ENCODE data around the gene BRSK2.
"Not testable (repeated sequence)": the region's sequence is repeated elsewhere in the genome, so short reads cannot be mapped to it uniquely, and the experiment has no call there.

Gene BRSK2

GRCh38 chr11:1345737-1346513, 43.8 kb upstream of the BRSK2 start:
- TF ChIP-seq, protein P1, sequence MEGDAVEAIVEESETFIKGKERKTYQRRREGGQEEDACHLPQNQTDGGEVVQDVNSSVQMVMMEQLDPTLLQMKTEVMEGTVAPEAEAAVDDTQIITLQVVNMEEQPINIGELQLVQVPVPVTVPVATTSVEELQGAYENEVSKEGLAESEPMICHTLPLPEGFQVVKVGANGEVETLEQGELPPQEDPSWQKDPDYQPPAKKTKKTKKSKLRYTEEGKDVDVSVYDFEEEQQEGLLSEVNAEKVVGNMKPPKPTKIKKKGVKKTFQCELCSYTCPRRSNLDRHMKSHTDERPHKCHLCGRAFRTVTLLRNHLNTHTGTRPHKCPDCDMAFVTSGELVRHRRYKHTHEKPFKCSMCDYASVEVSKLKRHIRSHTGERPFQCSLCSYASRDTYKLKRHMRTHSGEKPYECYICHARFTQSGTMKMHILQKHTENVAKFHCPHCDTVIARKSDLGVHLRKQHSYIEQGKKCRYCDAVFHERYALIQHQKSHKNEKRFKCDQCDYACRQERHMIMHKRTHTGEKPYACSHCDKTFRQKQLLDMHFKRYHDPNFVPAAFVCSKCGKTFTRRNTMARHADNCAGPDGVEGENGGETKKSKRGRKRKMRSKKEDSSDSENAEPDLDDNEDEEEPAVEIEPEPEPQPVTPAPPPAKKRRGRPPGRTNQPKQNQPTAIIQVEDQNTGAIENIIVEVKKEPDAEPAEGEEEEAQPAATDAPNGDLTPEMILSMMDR (IDR thresholded peaks at IDR 0.05), result no peak
- Histone ChIP-seq H3K4me3 (no peak overlapping the region), H3K27ac (no peak overlapping the region)
- DNase-seq (ENCODE audit: low spot score), result no peak

DNA sequence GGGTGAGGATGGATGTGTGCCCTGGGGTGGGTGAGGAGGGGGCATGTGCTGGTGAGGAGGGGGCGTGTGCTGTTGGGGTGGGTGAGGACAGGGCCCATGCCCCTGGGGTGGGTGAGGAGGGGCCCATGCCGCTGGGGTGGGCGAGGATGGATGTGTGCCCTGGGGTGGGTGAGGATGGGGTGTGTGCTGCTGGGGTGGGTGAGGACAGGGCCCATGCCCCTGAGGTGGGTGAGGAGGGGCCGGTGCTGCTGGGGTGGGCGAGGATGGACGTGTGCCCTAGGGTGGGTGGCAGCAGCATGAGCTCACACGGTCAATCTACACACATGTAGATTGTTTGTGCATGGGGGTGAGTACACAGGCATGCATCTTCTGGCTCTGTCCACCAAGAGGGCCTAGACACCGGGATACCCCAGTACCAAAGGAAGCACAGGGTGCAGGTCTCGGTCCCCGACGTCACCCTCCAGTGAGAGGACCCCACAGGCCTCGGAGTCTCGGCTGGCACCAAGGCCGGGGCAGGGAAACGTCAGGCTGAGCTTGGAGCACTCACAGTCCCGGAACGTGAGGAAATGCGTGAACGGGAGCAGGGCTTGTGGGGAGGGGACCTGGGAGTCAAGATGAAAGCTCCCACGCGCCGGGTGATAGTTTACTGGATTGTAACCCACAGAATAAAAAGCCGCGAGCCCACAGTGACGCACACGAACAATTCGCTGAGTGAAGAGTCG, 42.9 kb upstream of the BRSK2 start:
- DNase-seq (ENCODE audit: low spot score), result no peak
- Histone ChIP-seq H3K27ac (no peak overlapping the region), H3K4me3 (no peak overlapping the region)
- TF ChIP-seq, protein P1 (IDR thresholded peaks at IDR 0.05), result no peak

DNA sequence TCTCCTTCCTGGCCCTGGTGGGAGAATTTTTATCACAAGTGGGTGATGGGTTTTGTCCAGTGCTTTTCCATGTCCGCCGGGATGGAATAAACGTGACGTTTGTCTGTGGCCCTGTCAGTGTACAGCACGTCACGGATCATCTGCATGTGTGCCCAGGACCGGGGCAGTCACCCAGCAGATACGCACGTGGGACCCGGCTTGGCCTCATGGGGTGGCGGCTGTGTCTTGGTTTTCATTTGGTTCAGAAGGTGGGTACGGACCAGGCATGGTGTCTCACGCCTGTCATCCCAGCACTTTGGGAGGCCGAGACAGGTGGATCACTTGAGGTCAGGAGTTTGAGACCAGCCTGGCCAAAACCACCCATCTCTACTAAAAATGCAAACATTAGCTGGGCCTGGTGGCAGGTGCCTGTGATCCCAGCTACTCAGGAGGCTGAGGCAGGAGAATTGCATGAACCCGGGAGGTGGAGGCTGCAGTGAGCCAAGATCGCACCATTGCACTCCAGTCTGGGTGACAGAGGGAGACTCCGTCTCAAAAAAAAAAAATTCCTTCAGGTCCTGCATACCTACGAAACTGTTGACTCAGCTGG, 42.2 kb upstream of the BRSK2 start:
- H3K4me3 ChIP-seq; H3K27ac ChIP-seq; DNase-seq (ENCODE audit: low spot score): not testable (repeated sequence)

DNA sequence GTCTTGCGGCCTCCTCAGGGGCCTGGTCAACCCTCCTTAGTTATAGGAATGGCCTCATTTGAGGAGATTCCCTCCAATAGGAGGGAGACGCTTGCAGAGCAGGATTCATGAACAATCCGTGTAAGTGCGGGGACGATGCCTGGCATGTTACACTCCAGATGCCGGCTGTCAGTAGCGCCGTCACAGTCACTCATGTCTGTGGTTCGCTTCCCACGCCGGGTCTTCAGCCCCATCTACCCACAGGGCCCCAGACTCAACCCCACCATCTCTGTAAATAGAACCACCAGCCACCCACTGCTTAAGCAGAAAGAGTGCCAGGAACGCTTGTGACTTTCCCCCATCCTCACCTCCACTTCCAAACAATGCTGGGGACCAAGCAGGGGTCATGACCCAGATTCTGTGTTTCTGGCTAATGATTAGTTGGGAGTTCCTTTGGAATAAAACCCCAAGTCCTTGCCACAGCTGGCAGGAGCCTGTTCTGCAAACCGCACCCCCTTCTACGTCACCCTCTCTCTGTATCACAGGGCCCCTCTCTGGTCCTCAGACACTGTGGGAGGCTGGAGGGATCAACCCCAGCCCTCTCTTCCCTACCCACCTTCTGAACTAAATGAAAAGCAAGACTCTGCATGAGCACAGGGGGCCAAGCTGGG, 41.5 kb upstream of the BRSK2 start:
- TF ChIP-seq, protein P1 (IDR thresholded peaks at IDR 0.05), result no peak
- no peak for DNase-seq (ENCODE audit: low spot score)
- H3K27ac ChIP-seq, result no peak overlapping the region
- H3K4me3 ChIP-seq, result no peak overlapping the region

DNA sequence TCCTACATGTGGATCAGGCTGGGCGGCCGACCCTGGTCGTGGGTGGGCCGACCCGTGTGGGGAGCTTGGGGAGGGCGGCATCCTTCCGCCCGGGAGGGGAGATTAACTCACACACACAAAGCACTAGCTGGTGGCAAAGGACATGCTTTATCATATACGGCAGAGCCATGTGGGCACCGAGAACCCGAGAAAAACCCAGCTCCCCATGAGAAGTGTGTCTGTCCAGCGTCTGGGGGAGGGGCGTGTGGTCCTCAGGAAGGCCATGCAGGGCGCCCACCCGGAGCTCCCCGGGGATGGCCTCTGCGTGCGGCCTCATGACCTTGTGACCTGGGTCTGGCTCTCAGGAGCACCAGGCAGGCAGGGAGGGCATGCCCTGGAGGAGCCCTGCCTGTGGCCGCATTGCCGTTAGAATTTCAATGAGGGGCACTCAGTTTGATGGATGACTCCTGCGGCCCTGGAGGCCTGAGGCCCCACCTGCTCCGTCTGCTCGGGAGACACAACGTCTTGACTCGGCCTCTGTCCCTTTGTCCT, 40.9 kb upstream of the BRSK2 start:
- H3K27ac ChIP-seq, result no peak overlapping the region
- TF ChIP-seq, protein P1 (IDR thresholded peaks at IDR 0.05), result no peak
- no peak for DNase-seq (ENCODE audit: low spot score)
- H3K4me3 ChIP-seq, result no peak overlapping the region

DNA sequence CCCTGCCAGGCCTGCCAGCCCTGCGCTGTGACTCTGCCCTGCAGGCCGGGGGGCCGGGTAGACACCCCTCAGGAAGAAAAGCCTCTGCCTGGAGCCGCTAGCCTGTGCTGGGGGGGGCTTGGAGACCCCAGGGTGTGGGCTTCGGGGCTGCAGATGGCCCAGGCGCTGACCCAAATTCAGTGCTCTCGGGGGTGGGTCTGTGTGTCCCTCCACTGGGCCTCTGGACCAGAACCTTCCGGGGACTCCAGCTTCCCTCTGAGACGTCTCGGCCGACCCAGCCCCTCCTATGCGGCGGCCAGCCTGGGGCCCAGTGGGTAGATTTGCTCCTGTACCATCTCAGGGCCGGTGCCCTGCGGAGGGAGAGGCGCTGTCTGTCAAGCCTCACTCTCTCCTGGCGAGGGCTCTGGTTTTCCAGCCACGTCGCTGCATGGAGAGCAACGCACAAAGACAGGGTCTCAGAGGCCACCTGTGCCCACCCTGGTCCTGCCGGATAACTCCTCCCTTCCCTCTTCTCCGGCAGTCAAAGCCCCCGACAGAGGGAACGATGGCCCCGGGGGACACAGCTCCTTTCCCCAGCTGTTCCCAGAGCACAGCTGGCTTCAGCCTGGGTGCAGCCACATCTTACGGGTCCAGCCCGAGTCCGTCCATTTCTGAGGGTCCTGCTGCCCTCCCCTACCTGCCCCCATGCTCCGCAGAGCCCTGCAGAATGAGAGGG, 40.2 kb upstream of the BRSK2 start:
- H3K27ac ChIP-seq, result no peak overlapping the region
- TF ChIP-seq, protein P1 (IDR thresholded peaks at IDR 0.05), result no peak
- H3K4me3 ChIP-seq, result no peak overlapping the region
- DNase-seq (ENCODE audit: low spot score), result no peak
